Esophagus squamous epithelium (tissue), 4 donors: Measurements from ENCODE around the gene CDH15.

Experiments
- POLR2A ChIP-seq, 4 donors: fragments of 450-650 bp; IDR thresholded peaks; one replicate each; pipeline ENCODE4 v1.6.1; 2017; ENCODE audit warnings: antibody characterized with exemption in 4 of 4, mild to moderate bottlenecking in 4 of 4, moderate library complexity in 3 of 4
- TF ChIP-seq, protein P1 (sequence below), 6 experiments: fragments of 450-650 bp in 4 of 6; fragments of 200-600 bp in 2 of 6; sonication (generic) in 2 of 6; IDR thresholded peaks; one replicate each; pipeline ENCODE4 v1.5.1; 2016 to 2019; ENCODE audit warnings: antibody characterized with exemption in 6 of 6, mild to moderate bottlenecking in 4 of 6, moderate library complexity in 4 of 6

- TF ChIP-seq, protein P1, sequence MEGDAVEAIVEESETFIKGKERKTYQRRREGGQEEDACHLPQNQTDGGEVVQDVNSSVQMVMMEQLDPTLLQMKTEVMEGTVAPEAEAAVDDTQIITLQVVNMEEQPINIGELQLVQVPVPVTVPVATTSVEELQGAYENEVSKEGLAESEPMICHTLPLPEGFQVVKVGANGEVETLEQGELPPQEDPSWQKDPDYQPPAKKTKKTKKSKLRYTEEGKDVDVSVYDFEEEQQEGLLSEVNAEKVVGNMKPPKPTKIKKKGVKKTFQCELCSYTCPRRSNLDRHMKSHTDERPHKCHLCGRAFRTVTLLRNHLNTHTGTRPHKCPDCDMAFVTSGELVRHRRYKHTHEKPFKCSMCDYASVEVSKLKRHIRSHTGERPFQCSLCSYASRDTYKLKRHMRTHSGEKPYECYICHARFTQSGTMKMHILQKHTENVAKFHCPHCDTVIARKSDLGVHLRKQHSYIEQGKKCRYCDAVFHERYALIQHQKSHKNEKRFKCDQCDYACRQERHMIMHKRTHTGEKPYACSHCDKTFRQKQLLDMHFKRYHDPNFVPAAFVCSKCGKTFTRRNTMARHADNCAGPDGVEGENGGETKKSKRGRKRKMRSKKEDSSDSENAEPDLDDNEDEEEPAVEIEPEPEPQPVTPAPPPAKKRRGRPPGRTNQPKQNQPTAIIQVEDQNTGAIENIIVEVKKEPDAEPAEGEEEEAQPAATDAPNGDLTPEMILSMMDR (IDR thresholded peaks at IDR 0.05): no peak
- no peak for TF ChIP-seq POLR2A (IDR thresholded peaks at IDR 0.05)
Measured at GRCh38 chr16:89163297-89163696, 8.3 kb upstream of the CDH15 start.
